ENCODE results near the gene TPRG1.

TPRG1 gene

GRCh38 chr3:189288348-189289235 is 116.8 kb downstream of the TPRG1 start:
- no peaks in the 10 kb centered on the region for H3K27me3 ChIP-seq (ENCODE audit: insufficient read depth, poor library complexity, severe bottlenecking)
- no peak overlapping the region for H3K27ac ChIP-seq (replicated peaks)
- TF ChIP-seq CTCF (IDR thresholded peaks at IDR 0.05; ENCODE audit: insufficient read depth, low read length) (no peak), SPI1 (IDR thresholded peaks at IDR 0.05; ENCODE audit: borderline replicate concordance, low read depth) (no peak), REST (IDR thresholded peaks at IDR 0.05; ENCODE audit: insufficient replicate concordance, low read depth) (no peak), GABPA (IDR thresholded peaks at IDR 0.05; ENCODE audit: low read depth) (no peak), POLR2AphosphoS5 (IDR thresholded peaks at IDR 0.05; ENCODE audit: low read depth) (no peak)
- H3K4me3 ChIP-seq (replicated peaks; ENCODE audit: insufficient read depth, low read length): no peak overlapping the region
- no peak for DNase-seq (ENCODE audit: low read depth in 1 of 2, low spot score in 1 of 2)

DNA sequence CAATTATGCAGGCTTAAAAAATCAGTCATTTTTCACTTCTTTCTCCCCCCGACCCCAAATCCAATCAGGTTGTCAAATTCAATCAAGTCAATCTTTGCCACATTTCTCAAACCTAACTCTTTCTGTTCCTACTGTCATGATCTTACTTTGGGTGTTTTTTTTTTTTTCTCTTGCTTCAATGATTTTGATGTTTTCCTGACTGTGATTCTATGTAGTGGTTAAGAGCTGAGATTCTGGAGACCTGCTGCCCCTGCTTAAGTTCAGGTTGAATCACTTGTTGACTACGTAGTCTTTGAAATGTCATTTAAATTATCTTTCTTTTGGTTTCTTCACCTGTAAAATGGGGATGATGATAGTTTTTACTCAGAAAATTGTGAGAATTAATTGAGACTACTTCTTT is 117.5 kb downstream of the TPRG1 start:
- DNase-seq (ENCODE audit: low read depth in 1 of 2, low spot score in 1 of 2): no peak
- TF ChIP-seq REST (IDR thresholded peaks at IDR 0.05; ENCODE audit: insufficient replicate concordance, low read depth) (no peak), GABPA (IDR thresholded peaks at IDR 0.05; ENCODE audit: low read depth) (no peak), SPI1 (IDR thresholded peaks at IDR 0.05; ENCODE audit: borderline replicate concordance, low read depth) (no peak), POLR2AphosphoS5 (IDR thresholded peaks at IDR 0.05; ENCODE audit: low read depth) (no peak), CTCF (IDR thresholded peaks at IDR 0.05; ENCODE audit: insufficient read depth, low read length) (no peak)
- Histone ChIP-seq H3K27ac (replicated peaks) (no peak overlapping the region), H3K27me3 (ENCODE audit: insufficient read depth, poor library complexity, severe bottlenecking) (no peaks in the 10 kb centered on the region), H3K4me3 (replicated peaks; ENCODE audit: insufficient read depth, low read length) (no peak overlapping the region)

GRCh38 chr3:189292667-189293484 is 121.1 kb downstream of the TPRG1 start:
- no peak overlapping the region for H3K4me3 ChIP-seq (replicated peaks; ENCODE audit: insufficient read depth, low read length)
- H3K27me3 ChIP-seq (ENCODE audit: insufficient read depth, poor library complexity, severe bottlenecking): no peaks in the 10 kb centered on the region
- no peak overlapping the region for H3K27ac ChIP-seq (replicated peaks)
- TF ChIP-seq GABPA (IDR thresholded peaks at IDR 0.05; ENCODE audit: low read depth) (no peak), SPI1 (IDR thresholded peaks at IDR 0.05; ENCODE audit: borderline replicate concordance, low read depth) (no peak), CTCF (IDR thresholded peaks at IDR 0.05; ENCODE audit: insufficient read depth, low read length) (no peak), POLR2AphosphoS5 (IDR thresholded peaks at IDR 0.05; ENCODE audit: low read depth) (no peak), REST (IDR thresholded peaks at IDR 0.05; ENCODE audit: insufficient replicate concordance, low read depth) (no peak)
- DNase-seq (ENCODE audit: low read depth in 1 of 2, low spot score in 1 of 2): no peak
